A549 treated with Hydrocortisone at 1 μM for 4 hours (cell line): ENCODE data around the gene RBL2. TPM values are rescaled to one million over a fixed set of nuclear protein-coding genes. Genes with fewer than 3 reads are reported as not detected.

ENCODE experiments used
- total RNA-seq: library from RNA; stranded (reverse); fragments of 200-300 nt; extraction: Qiagen RNA extraction; gene quantifications from 5 replicates; pipeline ENCODE4 v1.2.3, GENCODE V29; 2022

The RBL2 gene
- total RNA-seq = 8.8 to 15.5 TPM (median 12.6 TPM) in 5 replicates

GRCh38 chr16:53434377-53435065, at the start of gene RBL2:
TSS of gene RBL2 (plus strand) at chr16:53434471. CDS start at chr16:53434557, 86 bp downstream.

GRCh38 chr16:53502331-53503269, 68.3 kb downstream of the RBL2 start, which contains the start of gene AKTIP:
TSS of gene AKTIP (minus strand) at chr16:53503209. CDS start at chr16:53500259, 2,950 bp downstream.

Other genes with a start within 250 kb of the RBL2 start
- 20.0 to 30.5 TPM (median 25.7 TPM) in 5 replicates for gene AKTIP, start 68.7 kb downstream of the RBL2 start, total RNA-seq